Ureter (tissue), 1 donor: ENCODE results near the gene PRSS48. TPM values are rescaled to one million over a fixed set of nuclear protein-coding genes. Genes with fewer than 3 reads are reported as not detected.
"Not testable (repeated sequence)": the region's sequence is repeated elsewhere in the genome, so short reads cannot be mapped to it uniquely, and the experiment has no call there.

Experiments
- DNase-seq: peaks from one replicate; pipeline ENCODE4 v3.0.0-alpha.2; 2020; ENCODE audit warnings: low spot score
- total RNA-seq: library from RNA; stranded (reverse); gene quantifications from one replicate; pipeline ENCODE4 v1.2.4, GENCODE V29; 2023
- donor health status: DM: yes; HTN: yes; CAD: no.

Gene PRSS48, protein sequence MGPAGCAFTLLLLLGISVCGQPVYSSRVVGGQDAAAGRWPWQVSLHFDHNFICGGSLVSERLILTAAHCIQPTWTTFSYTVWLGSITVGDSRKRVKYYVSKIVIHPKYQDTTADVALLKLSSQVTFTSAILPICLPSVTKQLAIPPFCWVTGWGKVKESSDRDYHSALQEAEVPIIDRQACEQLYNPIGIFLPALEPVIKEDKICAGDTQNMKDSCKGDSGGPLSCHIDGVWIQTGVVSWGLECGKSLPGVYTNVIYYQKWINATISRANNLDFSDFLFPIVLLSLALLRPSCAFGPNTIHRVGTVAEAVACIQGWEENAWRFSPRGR
- not detected for total RNA-seq

DNA sequence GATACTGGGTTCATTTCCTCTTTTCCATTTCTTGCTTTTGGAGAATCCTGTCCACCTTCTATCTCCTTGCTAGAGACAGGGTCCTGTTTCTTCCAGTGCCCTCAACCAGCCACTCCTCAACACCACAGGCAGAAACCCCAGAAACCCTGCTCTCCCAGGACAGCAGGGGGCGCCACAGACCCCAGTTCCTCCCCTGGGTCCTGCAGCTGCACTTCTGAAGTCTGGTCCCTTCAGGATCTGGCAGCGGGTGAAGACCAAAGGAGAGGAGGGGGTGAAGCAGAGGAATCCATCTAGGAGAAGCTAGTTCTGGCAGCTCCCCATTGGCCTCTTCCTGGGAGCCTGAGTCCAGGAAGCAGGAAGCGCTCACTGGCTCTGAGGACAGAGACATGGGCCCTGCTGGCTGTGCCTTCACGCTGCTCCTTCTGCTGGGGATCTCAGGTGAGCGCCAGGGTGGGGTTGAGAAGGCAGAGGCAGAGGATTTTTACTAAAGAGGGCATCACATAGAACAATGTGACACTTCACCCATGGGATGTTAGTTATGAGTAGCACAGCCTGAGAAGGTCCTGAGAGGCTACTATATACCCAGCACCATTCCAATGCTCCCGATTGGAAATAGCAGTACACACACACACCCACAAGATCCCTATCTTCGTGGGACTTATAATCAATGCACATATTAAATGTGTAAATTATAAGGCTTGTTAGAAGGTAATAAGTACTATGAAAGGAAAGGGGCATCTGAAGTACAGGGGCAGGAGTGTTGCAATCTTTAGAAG, at the start of gene PRSS48:
Gene PRSS48, plus strand, starts transcription at position 375 of the 776 bp plus-strand sequence. Its CDS starts 12 bp downstream, at position 387.
- peak; percentile 49 for DNase-seq

DNA sequence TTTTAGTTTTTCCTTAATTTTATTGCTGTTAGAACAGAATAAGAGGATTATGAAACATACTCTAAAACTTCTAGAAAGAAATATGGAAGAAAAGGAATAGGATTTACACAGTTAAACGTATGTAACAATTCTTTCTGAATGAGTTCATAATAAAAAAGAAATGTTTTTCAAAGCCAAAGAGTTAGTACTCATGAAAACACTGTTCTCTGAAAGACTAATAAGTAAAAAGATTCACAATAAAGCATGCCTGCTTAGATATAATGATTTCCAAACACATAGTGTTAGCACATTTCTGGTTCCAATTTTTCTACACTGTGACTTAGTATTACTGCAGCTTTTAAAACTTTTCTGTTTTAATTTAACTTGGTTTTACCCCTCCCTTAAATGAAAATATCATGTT, 49.8 kb upstream of the PRSS48 start:
- no peak for DNase-seq

- DNase-seq = no peak
Measured at GRCh38 chr4:151227731-151228130, 49.2 kb upstream of the PRSS48 start.

DNA sequence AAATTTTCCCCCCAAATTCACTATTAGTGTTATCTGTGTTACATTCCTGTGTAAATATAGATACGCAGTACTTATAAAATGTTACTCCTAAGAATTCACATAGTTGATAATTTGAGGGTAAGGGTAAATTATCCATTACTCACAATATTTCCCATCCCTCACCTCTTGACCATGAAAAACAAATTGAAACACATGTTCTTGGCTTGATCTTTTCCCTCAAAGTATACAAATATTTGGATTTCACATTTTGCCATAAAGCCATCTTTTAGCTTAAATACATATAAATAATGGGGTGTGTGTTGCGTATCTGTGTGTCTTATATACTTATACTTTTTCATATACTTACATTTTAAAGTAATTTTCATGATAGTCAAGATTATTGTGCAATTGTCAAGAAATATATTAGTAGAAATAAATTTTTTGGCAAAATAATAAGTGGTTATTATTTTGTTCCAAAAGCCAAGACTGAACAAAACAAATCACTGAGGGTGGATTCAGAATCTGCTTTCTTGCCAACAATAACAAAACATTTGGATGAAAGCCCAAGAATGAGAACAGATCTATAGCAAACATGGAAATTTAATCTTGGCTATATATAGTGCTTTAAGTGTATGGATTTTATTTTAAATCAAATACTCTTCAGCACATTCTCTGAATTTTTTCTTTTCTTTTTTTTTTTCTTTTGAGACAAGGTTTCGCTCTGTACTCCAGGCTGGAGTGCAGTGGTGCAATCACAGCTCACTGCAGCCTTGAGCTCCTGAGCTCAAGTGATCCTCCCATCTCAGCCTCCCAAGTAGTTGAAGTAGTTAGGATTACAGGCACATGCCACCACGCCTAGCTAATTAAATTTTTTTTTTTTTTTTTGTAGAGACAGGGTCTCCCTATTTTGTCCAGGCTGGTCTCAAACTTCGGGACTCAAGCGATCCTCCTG, 48.5 kb upstream of the PRSS48 start:
- no peak for DNase-seq

- no peak for DNase-seq
Measured at GRCh38 chr4:151231915-151232595, 44.9 kb upstream of the PRSS48 start.

DNA sequence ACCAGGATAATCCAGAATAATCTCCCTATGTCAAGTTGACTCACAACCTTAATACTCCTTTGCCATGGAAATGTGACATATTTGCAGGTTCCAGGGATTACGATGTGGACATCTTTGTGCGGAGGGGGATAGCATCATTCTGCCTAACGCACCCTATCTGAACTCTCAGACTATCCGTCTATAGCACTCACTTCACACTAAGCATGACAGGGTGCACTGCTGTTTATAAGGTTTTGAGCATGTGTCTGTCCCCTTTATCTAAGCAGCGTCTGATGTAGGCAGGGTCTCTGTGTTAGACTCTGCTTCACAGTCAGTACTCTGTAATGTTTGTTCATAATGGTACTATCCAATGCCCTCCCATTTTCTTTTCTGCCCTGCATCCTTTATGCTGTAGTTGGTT, 43.4 kb upstream of the PRSS48 start:
- no peak for DNase-seq

DNA sequence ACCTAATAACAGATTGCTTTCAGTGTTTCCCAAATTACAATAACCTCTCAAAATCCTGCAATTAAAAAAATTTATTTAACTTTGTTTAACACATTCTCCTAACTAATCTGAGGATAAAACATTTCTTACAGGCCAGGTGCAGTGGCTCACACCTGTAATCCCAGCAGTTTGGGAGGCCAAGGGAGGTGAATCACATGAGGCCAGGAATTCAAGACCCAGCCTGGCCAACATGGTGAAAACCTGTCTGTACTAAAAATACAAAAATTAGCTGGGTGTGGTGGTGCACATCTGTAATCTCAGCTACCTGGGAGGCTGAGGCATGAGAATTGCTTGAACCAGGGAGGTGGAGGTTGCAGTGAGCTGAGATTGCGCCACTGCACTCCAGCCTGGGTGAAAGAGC, 41.6 kb upstream of the PRSS48 start:
- DNase-seq = not testable (repeated sequence)

- DNase-seq = no peak
Measured at GRCh38 chr4:151236036-151236435, 40.9 kb upstream of the PRSS48 start.

GRCh38 chr4:151238477-151238876, 38.5 kb upstream of the PRSS48 start:
- DNase-seq = no peak

- no peak for DNase-seq
Measured at GRCh38 chr4:151239608-151240007, 37.4 kb upstream of the PRSS48 start.

GRCh38 chr4:151242305-151242704, 34.7 kb upstream of the PRSS48 start:
- DNase-seq = no peak

GRCh38 chr4:151246742-151247141, 30.2 kb upstream of the PRSS48 start:
- no peak for DNase-seq

DNA sequence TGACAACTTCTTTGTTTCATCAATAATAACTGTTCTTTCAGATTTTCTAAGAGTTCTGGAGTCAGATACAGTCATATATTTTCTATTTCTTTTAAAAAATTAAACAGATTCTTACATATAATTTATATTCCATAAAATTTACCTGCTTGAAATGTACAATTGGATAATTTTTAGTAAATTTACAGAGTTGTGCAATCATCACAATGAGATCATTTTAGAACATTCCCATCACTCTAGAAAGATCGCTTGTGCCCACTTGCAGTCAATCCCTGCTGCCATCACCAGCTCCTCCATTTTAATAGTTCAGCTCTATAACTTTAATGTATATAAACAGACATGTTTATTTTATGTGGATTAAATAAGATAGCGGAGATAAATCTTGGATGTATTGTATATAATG, 29.6 kb upstream of the PRSS48 start:
- no peak for DNase-seq

DNA sequence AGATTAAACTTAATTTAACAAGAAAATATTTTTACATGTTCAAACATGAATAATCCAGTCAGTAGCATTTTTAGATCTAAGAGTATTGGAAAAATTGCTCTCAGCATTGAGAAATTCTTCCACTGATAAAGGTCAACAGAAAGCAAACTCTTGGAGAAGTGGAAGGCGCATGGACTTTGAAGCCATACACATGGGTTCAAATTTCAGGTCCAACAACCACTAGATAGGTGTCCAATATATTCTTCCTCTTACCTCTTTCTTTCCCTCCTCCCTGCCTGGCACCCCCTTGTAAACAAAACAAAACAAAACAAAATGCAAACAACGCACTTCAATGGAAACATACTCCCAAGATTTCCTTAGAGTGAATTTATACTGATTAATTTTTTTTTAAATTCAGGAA, 28.4 kb upstream of the PRSS48 start:
- DNase-seq = no peak

DNA sequence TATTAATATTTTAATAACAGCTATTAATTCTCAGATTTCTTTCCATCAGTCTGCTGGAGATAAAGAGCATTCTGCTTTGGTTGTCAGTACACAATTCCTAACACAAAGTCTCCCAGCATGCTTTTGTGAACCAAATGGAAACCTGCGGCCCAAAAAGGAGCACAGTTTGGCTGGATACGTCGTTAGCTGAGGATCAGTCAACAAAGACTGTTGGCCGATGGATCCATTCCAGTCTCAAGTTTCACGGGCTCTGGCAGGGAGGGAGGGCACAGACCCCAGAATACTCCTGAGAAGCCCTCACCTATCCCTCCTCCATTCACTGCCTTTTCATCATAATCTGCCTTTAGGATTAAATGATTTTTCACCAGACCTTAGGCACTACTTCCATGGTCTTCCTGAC, 26.3 kb upstream of the PRSS48 start:
- no peak for DNase-seq

- no peak for DNase-seq
Measured at GRCh38 chr4:151251603-151252304, 25.2 kb upstream of the PRSS48 start.

- not testable (repeated sequence) for DNase-seq
Measured at GRCh38 chr4:151255226-151255625, 21.7 kb upstream of the PRSS48 start.

DNA sequence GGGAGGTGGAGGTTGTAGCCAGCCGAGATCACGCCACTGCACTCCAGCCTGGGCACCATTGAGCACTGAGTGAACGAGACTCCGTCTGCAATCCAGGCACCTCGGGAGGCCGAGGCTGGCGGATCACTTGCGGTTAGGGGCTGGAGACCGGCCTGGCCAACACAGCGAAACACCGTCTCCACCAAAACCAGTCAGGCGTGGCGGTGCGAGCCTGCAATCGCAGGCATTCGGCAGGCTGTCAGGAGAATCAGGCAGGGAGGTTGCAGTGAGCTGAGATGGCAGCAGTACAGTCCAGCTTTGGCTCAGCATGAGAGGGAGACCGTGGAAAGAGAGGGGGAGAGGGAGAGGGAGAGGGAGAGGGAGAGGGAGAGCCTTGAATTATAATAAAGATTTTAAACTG, 21.3 kb upstream of the PRSS48 start:
- not testable (repeated sequence) for DNase-seq

DNA sequence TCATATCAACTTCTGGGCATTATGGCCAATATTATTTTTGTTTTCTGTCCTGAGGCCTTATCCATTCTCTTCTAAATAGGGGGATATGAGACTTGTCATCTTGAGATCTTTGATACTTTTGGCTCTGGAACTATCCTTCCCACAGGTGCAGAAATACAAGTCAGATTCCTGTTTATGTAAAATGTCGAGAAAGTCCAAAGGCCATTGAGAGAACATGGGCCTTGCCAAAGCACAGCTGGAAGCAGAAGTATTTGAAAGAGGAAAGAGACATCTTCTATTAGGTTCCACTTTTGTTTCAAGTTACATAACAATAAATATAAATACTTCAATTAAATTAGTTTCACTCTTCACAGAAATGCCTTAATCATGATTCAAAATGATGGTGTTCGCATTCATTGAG, 20.8 kb upstream of the PRSS48 start:
- no peak for DNase-seq

- no peak for DNase-seq
Measured at GRCh38 chr4:151257704-151258103, 19.3 kb upstream of the PRSS48 start.

- DNase-seq = no peak
Measured at GRCh38 chr4:151259752-151260151, 17.2 kb upstream of the PRSS48 start.
